DOHH2 (cell line): ENCODE data around the gene RCOR3.
A peak's percentile ranks its signal among the peaks of the same experiment; 100 is the strongest.
"Not testable (repeated sequence)": the region's sequence is repeated elsewhere in the genome, so short reads cannot be mapped to it uniquely, and the experiment has no call there.

Source experiments
- H3F3A ChIP-seq: fragments of 200-600 bp; sonication (generic), shearing (Covaris generic); 2 replicates; pipeline ENCODE4 v1.6.0; 2016; ENCODE audit warnings: antibody characterized with exemption, mild to moderate bottlenecking; ENCODE audit not compliant: control insufficient read depth, insufficient read depth
- H3K27ac ChIP-seq: fragments of 200-600 bp; sonication (generic); 2 replicates; pipeline ENCODE4 v1.5.1; 2014; ENCODE audit warnings: low read depth, mild to moderate bottlenecking, low read length, moderate library complexity
- H3K27me3 ChIP-seq: fragments of 200-600 bp; sonication (generic); 2 replicates; pipeline ENCODE4 v1.6.1; 2014; ENCODE audit warnings: mild to moderate bottlenecking, low read length, mixed read lengths; ENCODE audit not compliant: control insufficient read depth
- H3K36me3 ChIP-seq: fragments of 200-600 bp; sonication (generic); 2 replicates; pipeline ENCODE4 v1.6.1; 2014; ENCODE audit warnings: mild to moderate bottlenecking, low read length, moderate library complexity, mixed read lengths; ENCODE audit not compliant: control insufficient read depth
- H3K4me1 ChIP-seq: fragments of 200-600 bp; sonication (generic); 2 replicates; pipeline ENCODE4 v1.6.1; 2014; ENCODE audit warnings: mild to moderate bottlenecking, low read length, mixed read lengths; ENCODE audit not compliant: control insufficient read depth
- H3K4me2 ChIP-seq: fragments of 200-600 bp; sonication (generic); 2 replicates; pipeline ENCODE4 v1.6.0; 2014; ENCODE audit warnings: mild to moderate bottlenecking, low read length, moderate library complexity
- H3K4me3 ChIP-seq: fragments of 200-600 bp; sonication (generic); 2 replicates; pipeline ENCODE4 v1.5.1; 2014; ENCODE audit warnings: mild to moderate bottlenecking, low read length, mixed read lengths
- H3K79me2 ChIP-seq: fragments of 200-600 bp; sonication (generic); 2 replicates; pipeline ENCODE4 v1.6.1; 2014; ENCODE audit warnings: mild to moderate bottlenecking, low read length, mixed read lengths; ENCODE audit not compliant: control insufficient read depth
- H3K9me2 ChIP-seq: fragments of 200-600 bp; sonication (generic); replicated peaks from 2 replicates; pipeline ENCODE4 v1.6.1; 2014; ENCODE audit warnings: mild to moderate bottlenecking, low read length, mixed read lengths; ENCODE audit not compliant: control insufficient read depth
- H3K9me3 ChIP-seq: fragments of 200-600 bp; sonication (generic); 2 replicates; pipeline ENCODE4 v1.6.1; 2014; ENCODE audit warnings: antibody characterized with exemption, low read length, mixed read lengths; ENCODE audit not compliant: control insufficient read depth, insufficient read depth
- H4K20me1 ChIP-seq: fragments of 200-600 bp; sonication (generic); 2 replicates; pipeline ENCODE4 v1.6.0; 2014; ENCODE audit warnings: low read depth, mild to moderate bottlenecking, antibody characterized with exemption, low read length, moderate library complexity; ENCODE audit not compliant: control insufficient read depth, insufficient read depth
- CTCF ChIP-seq: fragments of 200-600 bp; sonication (generic); IDR thresholded peaks from one replicate; pipeline ENCODE4 v1.5.1; 2014; ENCODE audit warnings: antibody characterized with exemption, mild to moderate bottlenecking, low read depth, low read length; ENCODE audit not compliant: poor library complexity, severe bottlenecking
- EZH2phosphoT487 ChIP-seq: fragments of 200-600 bp; sonication (generic); IDR thresholded peaks from 2 replicates; pipeline ENCODE4 v1.6.1; 2017; ENCODE audit warnings: borderline replicate concordance, mild to moderate bottlenecking, antibody characterized with exemption, low read length, moderate library complexity, mixed read lengths

Gene RCOR3

DNA sequence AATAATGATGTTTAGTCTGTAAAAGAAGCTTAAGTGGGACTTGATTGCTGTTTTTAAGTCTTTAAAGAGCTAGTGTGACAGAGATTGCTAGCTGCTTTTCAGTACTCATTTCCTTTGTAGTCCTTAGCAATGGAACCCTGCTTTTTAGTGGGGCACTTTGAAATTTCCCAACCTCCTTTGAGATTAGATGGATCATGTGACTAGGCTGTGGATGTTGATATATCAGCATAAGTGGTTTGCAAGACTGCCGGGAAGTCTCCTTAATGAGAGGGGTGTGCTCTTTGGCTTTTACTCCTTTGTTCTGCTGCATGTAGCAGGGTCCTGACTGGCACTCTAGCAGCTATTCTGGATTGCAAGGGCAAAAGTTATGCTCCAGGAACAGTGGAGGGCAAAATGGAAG is 11.2 kb upstream of the RCOR3 start:
- Histone ChIP-seq H3K4me2 (no peak overlapping the region), H3K27me3 (peaks cover 3% of the 10 kb centered on the region; the same call in 1 of the 2 replicates), H3F3A (no peaks in the 10 kb centered on the region), H3K9me3 (no peaks in the 10 kb centered on the region), H3K27ac (no peak overlapping the region), H3K4me3 (no peak overlapping the region), H3K9me2 (no peaks in the 10 kb centered on the region), H3K79me2 (no peaks in the 10 kb centered on the region), H4K20me1 (no peaks in the 10 kb centered on the region), H3K36me3 (no peaks in the 10 kb centered on the region), H3K4me1 (peaks cover 8% of the 10 kb centered on the region)
- TF ChIP-seq EZH2phosphoT487 = no peak
- no peak for TF ChIP-seq CTCF

- not testable (repeated sequence) for H4K20me1 ChIP-seq, H3K27ac ChIP-seq, H3K9me3 ChIP-seq, H3K4me3 ChIP-seq, H3K27me3 ChIP-seq, H3K36me3 ChIP-seq, H3K79me2 ChIP-seq, H3K4me1 ChIP-seq, H3F3A ChIP-seq, H3K9me2 ChIP-seq, H3K4me2 ChIP-seq
Measured at GRCh38 chr1:211249611-211250010, 9.6 kb upstream of the RCOR3 start.

DNA sequence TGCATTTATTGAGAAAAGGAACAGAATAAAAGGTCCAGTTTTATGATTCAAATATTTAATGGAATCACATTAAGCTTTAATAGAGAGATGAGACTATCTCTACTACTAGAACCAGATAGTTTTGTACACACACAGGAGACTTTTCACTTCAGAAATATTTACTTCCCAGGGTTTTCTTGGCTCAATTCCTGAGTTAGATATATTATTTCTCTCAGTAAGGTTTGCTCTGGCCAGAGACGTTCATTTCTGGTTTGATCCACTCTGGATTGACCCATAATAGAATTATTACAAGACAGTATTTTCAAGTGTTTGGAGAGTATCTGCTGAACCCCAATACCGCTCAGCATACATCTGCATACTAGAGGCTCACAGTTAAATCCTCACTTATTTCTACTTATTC is 1.3 kb upstream of the RCOR3 start:
- H3K27ac ChIP-seq = peak overlapping the region; percentile 97
- no peaks in the 10 kb centered on the region for H3K27me3 ChIP-seq
- TF ChIP-seq CTCF (no peak), EZH2phosphoT487 (no peak)
- peaks cover 13% of the 10 kb centered on the region for H3K36me3 ChIP-seq
- H4K20me1 ChIP-seq = no peaks in the 10 kb centered on the region
- peak overlapping the region; percentile 96 for H3K4me3 ChIP-seq
- no peaks in the 10 kb centered on the region for H3K9me2 ChIP-seq
- H3K79me2 ChIP-seq = peaks cover 41% of the 10 kb centered on the region
- H3K4me2 ChIP-seq = peak overlapping the region; percentile 83
- no peaks in the 10 kb centered on the region for H3K9me3 ChIP-seq
- H3K4me1 ChIP-seq = peaks cover 18% of the 10 kb centered on the region
- H3F3A ChIP-seq = peaks cover 9% of the 10 kb centered on the region; the same call in 1 of the 2 replicates

DNA sequence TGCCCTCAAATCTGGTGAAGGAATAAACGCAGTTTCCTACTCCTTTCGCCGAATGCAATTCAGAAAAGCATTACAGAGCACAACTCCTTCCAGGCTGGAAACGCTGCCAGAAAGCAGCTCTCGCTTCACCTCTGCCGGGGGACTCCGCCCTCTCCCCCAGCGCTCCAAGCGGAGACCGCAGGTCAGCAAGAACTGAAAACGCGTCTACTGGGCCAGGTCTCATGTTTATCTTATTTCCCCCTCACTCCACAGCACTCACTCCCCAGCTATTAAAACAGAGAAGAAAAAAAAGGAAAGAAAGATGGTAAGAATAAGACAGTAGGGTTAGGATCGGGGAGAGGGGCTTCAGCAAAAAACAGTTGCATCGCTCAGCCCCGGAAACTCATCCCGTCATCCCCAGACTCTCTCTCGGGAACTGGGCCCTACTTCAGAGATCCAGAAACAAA is 833 bp upstream of the RCOR3 start:
- peaks cover 16% of the 10 kb centered on the region for H3K36me3 ChIP-seq
- H3F3A ChIP-seq = peaks cover 9% of the 10 kb centered on the region; the same call in 1 of the 2 replicates
- no peaks in the 10 kb centered on the region for H3K9me3 ChIP-seq
- peak overlapping the region; percentile 83 for H3K4me2 ChIP-seq
- no peaks in the 10 kb centered on the region for H4K20me1 ChIP-seq
- no peaks in the 10 kb centered on the region for H3K9me2 ChIP-seq
- peaks cover 18% of the 10 kb centered on the region for H3K4me1 ChIP-seq
- H3K4me3 ChIP-seq = peak overlapping the region; percentile 96
- no peak for TF ChIP-seq EZH2phosphoT487
- no peak for TF ChIP-seq CTCF
- H3K27me3 ChIP-seq = no peaks in the 10 kb centered on the region
- peaks cover 45% of the 10 kb centered on the region for H3K79me2 ChIP-seq
- peak overlapping the region; percentile 97 for H3K27ac ChIP-seq
